NCI-H2107 treated with DMSO at 0.1 percent for 48 hours (cell line): ENCODE data around the gene IDH3G.
A peak's percentile ranks its signal among the peaks of the same experiment; 100 is the strongest.

Experiments
- DNase-seq: peaks from one replicate; lab custom pipeline; 2025; ENCODE audit not compliant: unreplicated experiment; lab: John Stamatoyannopoulos, UW

IDH3G gene

DNA sequence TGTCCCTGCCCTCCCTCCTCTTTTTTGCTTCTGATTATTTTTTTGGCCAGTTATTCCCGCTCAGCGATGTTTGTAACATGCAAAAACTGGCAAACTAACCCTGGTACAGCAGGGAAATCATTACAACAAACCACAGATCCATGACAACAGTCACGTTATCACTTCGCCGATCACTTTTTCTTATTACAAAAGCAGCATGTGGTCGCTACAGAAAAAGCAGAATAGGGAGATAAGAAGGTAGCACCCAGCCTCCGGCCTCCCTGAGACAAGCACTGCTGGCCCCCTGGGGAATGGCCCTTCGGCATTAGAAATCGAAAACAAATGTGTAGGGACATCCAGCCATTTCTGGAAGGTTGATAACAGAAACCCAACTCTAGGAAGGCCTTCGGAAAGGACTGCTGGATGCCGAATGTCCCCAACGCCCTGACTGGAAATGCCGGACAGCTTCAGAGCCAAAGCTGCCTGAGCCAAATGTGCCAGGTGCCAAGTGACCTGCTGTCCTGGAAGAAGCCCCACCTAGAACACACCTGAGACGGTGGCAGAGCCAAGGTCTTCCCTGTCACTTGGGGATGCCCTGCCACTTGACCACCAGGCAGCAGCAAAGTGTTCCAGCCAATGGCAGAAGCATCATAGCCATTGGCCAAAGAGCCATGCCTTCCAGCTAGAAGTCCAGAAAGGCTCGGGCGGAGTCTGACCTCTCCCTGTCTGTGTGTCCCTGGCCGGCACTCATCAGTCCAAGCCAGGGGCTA is 2.9 kb downstream of the IDH3G start:
- DNase-seq = no peak

DNA sequence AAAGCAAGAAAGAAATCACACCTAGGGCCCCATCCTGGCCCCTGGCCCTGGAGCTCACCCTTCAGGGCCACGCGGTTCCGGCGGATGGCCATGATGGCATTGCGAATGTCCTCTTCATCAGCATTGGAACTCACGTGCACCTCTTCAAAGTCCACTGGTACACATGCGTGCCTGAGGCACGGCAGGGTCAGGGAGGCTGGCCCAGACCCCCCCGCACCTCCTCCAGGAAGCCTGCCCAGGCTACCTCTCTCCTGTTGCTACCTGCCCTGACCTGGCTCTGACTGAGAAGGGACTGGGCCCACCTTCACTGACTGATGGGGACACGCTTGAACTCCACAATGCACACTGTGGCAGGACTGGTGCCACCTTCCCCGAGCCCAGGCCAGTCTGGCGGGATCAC is 4.5 kb downstream of the IDH3G start:
- no peak for DNase-seq

DNA sequence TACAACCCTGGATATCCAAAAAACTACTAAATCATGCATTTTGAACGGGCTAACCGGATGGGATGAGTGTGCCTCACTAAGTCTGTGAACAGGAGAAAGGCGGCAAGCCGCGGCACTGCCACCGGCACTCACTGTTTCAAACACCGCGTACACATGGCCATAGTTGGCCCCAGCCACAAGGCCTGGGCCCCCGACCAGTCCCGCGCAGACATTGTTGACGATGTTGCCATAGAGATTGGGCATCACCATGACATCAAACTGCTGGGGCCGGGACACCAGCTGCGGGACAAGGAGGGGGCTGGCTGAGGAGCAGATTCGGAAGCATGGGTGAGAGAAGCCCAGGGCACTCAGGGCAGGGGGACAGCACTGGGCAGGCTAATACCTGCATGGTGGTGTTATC is 7.5 kb downstream of the IDH3G start:
- no peak for DNase-seq

GRCh38 chrX:153784325-153784967 is 9.7 kb downstream of the IDH3G start:
- DNase-seq = no peak

- no peak for DNase-seq
Measured at GRCh38 chrX:153783378-153784013, 10.7 kb downstream of the IDH3G start.

DNA sequence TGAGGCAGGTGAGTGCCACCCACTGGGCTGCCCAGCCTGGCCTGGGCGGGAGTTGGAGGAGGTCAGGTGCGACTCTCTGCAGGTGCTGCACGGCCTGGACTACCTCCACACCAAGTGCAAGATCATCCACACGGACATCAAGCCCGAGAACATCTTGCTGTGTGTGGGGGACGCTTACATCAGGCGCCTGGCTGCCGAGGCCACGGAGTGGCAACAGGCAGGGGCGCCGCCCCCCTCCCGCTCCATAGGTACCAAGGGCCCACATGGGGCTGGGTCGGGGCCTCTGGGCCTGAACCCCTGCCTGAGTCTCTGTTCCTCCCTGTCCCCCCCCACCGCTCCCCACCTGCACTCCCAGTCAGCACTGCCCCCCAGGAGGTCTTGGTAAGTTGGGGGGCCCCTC is 11.3 kb downstream of the IDH3G start:
- no peak for DNase-seq

DNA sequence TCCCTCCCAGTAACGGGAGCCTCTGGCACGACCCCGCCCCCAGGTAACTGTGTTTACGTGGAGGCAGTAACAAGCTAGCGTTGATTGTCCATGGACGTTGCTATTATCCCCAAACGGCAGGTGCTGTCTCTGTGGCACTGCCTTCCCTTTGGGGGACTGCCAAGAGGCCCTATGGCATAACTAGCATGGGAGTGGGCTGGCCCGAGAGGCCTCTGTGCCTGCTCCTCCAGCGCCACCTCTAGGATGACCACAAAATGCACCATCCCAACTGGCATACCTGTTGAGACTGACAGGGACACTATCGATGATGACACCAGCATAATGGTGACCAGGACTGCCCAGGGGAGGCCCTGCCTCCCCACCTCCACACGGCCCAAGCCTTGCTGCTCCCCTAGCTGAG is 11.9 kb downstream of the IDH3G start:
- DNase-seq = peak; percentile 97

- DNase-seq = peak; percentile 67
Measured at GRCh38 chrX:153781428-153782047, 12.6 kb downstream of the IDH3G start.

- DNase-seq = no peak
Measured at GRCh38 chrX:153780678-153781427, 13.3 kb downstream of the IDH3G start, which contains the start of gene SRPK3. Gene SRPK3, plus strand, starts transcription at chrX:153781041. Its CDS starts 46 bp downstream, at chrX:153781087.

- DNase-seq = no peak
Measured at GRCh38 chrX:153779891-153780677, 14.1 kb downstream of the IDH3G start.

DNA sequence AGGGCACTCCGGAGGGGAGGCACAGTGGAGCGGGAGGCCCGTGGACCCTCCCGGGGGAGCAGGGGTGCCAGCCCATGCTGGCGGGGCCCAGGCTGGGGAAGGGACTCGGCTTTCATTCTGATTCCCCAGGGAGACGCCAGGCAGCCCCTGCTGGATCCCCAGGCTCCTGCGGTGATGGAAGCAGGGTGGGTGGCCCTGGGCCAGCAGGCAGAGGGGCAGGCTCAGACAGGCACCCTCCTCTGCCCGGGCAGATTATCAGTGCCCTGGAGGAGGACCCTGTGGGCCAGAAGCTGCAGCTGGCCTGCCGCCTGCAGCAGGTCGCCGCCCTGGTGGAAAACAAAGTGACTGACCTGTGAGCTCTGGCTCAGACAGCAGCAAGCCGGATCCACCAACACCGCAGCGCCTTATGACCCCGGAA is 15.5 kb downstream of the IDH3G start:
- DNase-seq = peak; percentile 30

DNA sequence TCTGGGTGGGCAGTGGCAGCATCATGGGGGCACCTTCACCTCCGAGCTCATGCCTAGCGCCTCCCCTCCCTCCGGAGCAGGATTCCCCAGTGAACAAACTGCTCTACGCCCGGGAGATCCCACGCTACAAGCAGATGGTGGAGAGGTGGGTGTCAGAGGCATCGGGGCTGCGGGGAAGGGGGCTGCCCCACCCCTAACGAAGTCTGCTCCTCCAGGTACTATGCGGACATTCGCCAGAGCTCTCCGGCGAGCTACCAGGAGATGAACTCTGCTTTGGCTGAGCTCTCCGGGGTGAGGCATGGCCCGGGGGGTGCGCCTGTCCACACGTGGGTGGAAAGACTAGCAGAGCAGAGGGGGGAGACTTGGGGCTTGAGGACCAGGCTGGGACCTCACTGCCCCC is 16.0 kb downstream of the IDH3G start:
- no peak for DNase-seq

DNA sequence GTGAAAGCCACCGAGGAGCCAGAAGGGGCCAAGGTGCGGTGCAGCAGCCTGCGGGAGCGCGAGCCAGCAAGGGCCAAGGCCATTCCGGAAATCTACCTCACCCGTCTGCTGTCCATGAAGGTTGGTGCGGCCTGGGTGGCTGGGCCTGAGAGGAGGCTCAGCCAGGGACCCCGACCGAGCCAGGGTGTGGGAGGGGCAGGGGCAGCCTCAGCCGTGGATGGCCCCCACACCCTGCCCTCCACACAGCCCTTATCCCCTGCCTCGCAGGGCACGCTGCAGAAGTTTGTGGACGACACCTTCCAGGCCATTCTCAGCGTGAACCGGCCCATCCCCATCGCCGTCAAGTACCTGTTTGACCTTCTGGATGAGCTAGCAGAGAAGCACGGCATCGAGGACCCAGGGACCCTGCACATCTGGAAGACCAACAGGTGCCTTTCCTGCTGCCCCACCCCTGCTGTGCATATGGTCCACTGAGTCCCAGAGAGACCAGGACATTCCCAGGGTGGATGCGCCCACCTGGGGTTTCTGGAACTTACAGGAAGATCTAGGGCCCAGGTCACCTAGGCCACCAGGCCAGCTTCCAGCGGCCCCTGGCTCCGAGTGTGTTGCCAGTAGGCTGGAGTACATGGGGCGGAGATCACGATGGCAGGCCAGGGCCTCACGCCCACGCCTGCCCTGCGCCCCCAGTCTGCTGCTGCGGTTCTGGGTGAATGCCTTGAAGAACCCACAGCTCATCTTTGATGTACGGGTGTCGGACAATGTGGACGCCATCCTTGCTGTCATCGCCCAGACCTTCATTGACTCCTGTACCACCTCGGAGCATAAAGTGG is 16.7 kb downstream of the IDH3G start:
- DNase-seq = no peak

DNA sequence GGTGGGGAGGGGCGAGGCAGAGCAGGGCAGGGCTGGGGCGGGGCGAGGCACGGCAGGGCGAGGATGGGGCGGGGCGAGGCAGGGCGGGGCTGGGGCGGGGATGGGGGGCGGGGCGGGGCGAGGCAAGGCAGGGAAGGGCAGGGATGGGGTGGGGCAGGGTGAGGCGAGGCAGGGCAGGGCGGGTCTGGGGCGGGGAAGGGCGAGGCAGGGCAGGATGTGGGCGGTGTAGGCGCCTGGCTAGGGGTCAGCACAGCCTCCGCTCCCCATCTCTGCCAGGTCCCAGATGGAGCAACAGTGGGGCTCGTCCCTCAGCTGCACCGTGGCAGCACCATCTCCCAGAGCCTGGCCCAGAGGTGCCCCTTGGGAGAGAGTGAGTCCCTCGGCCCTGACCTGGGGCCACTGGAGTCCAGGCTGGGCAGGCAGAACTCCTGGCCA is 17.5 kb downstream of the IDH3G start:
- no peak for DNase-seq

DNA sequence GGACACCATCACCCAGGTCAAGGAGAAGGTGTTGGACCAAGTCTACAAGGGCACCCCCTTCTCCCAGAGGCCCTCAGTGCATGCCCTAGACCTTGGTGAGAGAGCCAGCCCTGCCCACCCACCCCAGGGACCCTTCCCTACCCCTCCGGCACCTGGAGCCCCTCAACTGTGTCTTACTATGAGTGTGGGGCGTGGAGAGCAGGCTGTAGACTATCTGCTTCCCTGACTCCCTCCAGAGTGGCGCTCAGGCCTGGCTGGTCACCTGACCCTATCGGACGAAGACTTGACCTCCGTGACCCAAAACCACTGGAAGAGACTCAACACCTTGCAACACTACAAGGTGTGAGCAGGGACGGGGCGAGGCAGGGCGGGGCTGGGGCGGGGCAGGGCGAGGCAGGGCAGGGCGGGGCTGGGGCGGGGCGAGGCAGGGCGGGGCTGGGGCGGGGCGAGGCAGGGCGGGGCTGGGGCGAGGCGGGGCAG is 18.0 kb downstream of the IDH3G start:
- DNase-seq = no peak

DNA sequence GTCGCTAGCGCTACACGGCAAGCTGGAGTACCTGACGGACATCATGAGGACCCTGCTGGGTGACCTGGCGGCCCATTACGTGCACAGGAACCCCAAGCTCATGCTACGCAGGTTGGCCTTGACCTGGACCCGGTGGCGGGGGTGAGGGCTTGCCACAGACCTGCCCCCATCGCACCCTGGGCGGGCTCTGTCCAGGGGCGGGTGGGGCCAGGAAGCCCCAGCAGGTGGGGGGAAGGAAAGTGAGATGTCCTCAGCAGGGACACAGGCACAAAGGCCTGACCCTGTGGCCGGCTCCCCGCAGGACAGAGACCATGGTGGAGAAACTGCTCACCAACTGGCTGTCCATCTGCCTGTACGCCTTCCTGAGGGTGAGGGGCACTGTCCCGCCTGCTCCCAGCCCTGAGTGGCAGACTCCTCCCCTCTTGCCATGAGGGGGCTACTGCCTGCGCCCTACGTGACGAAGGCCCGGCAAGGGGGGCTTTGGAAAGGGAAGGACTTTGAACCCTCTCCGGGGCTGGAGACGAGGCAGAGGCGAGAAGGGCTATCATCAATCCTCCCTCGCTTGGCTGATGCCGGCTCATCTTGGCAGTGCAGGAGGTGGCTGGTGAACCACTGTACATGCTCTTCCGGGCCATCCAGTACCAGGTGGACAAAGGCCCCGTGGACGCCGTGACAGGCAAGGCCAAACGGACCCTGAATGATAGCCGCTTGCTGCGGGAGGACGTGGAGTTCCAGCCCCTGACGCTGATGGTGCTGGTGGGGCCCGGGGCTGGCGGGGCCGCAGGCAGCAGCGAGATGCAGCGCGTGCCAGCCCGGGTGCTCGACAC is 18.7 kb downstream of the IDH3G start:
- no peak for DNase-seq

- DNase-seq = no peak
Measured at GRCh38 chrX:153774576-153775292, 19.4 kb downstream of the IDH3G start.
